H1 (cell line): ENCODE results near the gene NR2C2. TPM values are rescaled to one million over a fixed set of nuclear protein-coding genes. Genes with fewer than 3 reads are reported as not detected.

ENCODE experiments used
- CTCF ChIA-PET: fragments of 300-600 bp; sonication (Branson Sonifier 250); formaldehyde crosslinking; loops from one replicate; lab custom pipeline; 2021; ENCODE audit not compliant: partially characterized antibody; lab: Charles Lee
- POLR2A ChIA-PET: fragments of 300-600 bp; sonication (Branson Sonifier 250); formaldehyde crosslinking; loops from one replicate; lab custom pipeline; 2021; ENCODE audit warnings: inconsistent platforms; ENCODE audit not compliant: partially characterized antibody; lab: Charles Lee
- DNase-seq, 2 experiments: peaks; one replicate each; pipeline versions ENCODE4 v3.0.0 to v3.0.0-alpha.2; 2010 to 2022; ENCODE audit warnings: low spot score in 2 of 2, low read depth in 1 of 2, mixed read lengths in 1 of 2
- FAIRE-seq: peaks from 2 replicates; lab custom pipeline; 2011; peaks lifted over from hg19 to GRCh38; lab: Jason Lieb, UNC
- H2AFZ ChIP-seq: 2 replicates; pipeline ENCODE4 v1.8.1; 2012; ENCODE audit warnings: low read length, inconsistent platforms
- H2AK5ac ChIP-seq: 2 replicates; pipeline ENCODE4 v1.6.1; 2013; ENCODE audit warnings: low read depth, low read length
- H2BK120ac ChIP-seq: replicated peaks from 2 replicates; pipeline ENCODE3; 2013; ENCODE audit warnings: low read depth, low read length, inconsistent platforms
- H2BK12ac ChIP-seq: 2 replicates; pipeline ENCODE4 v1.6.1; 2013; ENCODE audit warnings: low read depth, low read length
- H2BK15ac ChIP-seq: 2 replicates; pipeline ENCODE4 v1.6.1; 2013; ENCODE audit warnings: low read length
- H2BK20ac ChIP-seq: 2 replicates; pipeline ENCODE4 v1.6.1; 2013; ENCODE audit warnings: low read length
- H2BK5ac ChIP-seq: 2 replicates; pipeline ENCODE4 v1.6.1; 2013; ENCODE audit warnings: low read depth, low read length
- H3K14ac ChIP-seq: 2 replicates; pipeline ENCODE4 v1.6.1; 2013; ENCODE audit warnings: inconsistent platforms; ENCODE audit not compliant: insufficient read length
- H3K18ac ChIP-seq: 2 replicates; pipeline ENCODE4 v1.6.1; 2013; ENCODE audit warnings: low read length; ENCODE audit errors: extremely low read depth
- H3K23ac ChIP-seq: 2 replicates; pipeline ENCODE4 v1.6.1; 2013; ENCODE audit warnings: inconsistent platforms; ENCODE audit not compliant: insufficient read length
- H3K23me2 ChIP-seq: 2 replicates; pipeline ENCODE4 v1.6.1; 2013; ENCODE audit warnings: low read depth, low read length
- H3K27ac ChIP-seq: 2 replicates; pipeline ENCODE4 v1.6.1; 2011; ENCODE audit warnings: low read depth, low read length, inconsistent platforms
- H3K27me3 ChIP-seq, 4 experiments: replicated peaks in 1 of 4; 1 replicate in 1 of 4; 2 replicates in 3 of 4; pipeline versions ENCODE4 v1.6.1 to v1.8.1; 2011 to 2013; ENCODE audit warnings: low read length in 3 of 4, mild to moderate bottlenecking in 3 of 4, inconsistent platforms in 2 of 4, mixed read lengths in 2 of 4, moderate library complexity in 1 of 4; ENCODE audit not compliant: control insufficient read depth in 3 of 4, insufficient read depth in 3 of 4; ENCODE audit errors: extremely low read depth in 1 of 4
- H3K36me3 ChIP-seq, 4 experiments: 2 replicates each; pipeline versions ENCODE4 v1.6.1 to v1.8.1; 2011 to 2013; ENCODE audit warnings: mild to moderate bottlenecking in 4 of 4, low read length in 3 of 4, moderate library complexity in 2 of 4, control low read depth in 1 of 4, inconsistent platforms in 1 of 4; ENCODE audit not compliant: insufficient read depth in 4 of 4, control insufficient read depth in 2 of 4
- H3K4ac ChIP-seq: replicated peaks from 2 replicates; pipeline ENCODE3; 2013; ENCODE audit warnings: low read length, low read depth, mixed read lengths, inconsistent platforms; ENCODE audit not compliant: insufficient read length
- H3K4me1 ChIP-seq, 4 experiments: replicated peaks in 1 of 4; 1 replicate in 1 of 4; 2 replicates in 3 of 4; pipeline versions ENCODE4 v1.6.1 to v1.8.1; 2011 to 2013; ENCODE audit warnings: low read length in 3 of 4, inconsistent platforms in 2 of 4, mixed read lengths in 1 of 4; ENCODE audit not compliant: insufficient read depth in 4 of 4, control insufficient read depth in 3 of 4
- H3K4me2 ChIP-seq, 2 experiments: 2 replicates each; pipeline versions ENCODE4 v1.6.1 to v1.8.1; 2011 to 2013; ENCODE audit warnings: low read depth in 2 of 2, low read length in 2 of 2, control low read depth in 1 of 2, inconsistent platforms in 1 of 2, mild to moderate bottlenecking in 1 of 2; ENCODE audit not compliant: insufficient read depth in 1 of 2
- H3K4me3 ChIP-seq, 4 experiments: fragments of 200-600, 300-600 bp in 1 of 4; sonication (generic), shearing (Covaris generic), sonication (Bioruptor Twin) in 1 of 4; 2 replicates each; pipeline versions ENCODE4 v1.5.1 to v1.8.1; 2011 to 2016; ENCODE audit warnings: low read length in 4 of 4, low read depth in 3 of 4, control low read depth in 2 of 4, inconsistent platforms in 2 of 4, mild to moderate bottlenecking in 2 of 4, mixed read lengths in 1 of 4, moderate library complexity in 1 of 4; ENCODE audit not compliant: insufficient read depth in 2 of 4; ENCODE audit errors: extremely low read depth in 1 of 4
- H3K56ac ChIP-seq: replicated peaks from 2 replicates; pipeline ENCODE3; 2013; ENCODE audit warnings: low read depth, mild to moderate bottlenecking, mixed read lengths, low read length, inconsistent platforms; ENCODE audit not compliant: insufficient read length
- H3K79me1 ChIP-seq: 2 replicates; pipeline ENCODE4 v1.6.1; 2013; ENCODE audit warnings: low read depth, low read length, control low read depth
- H3K79me2 ChIP-seq, 2 experiments: 2 replicates each; pipeline versions ENCODE4 v1.6.1 to v1.8.1; 2012 to 2013; ENCODE audit warnings: low read length in 2 of 2, mild to moderate bottlenecking in 2 of 2, inconsistent platforms in 1 of 2; ENCODE audit not compliant: insufficient read depth in 2 of 2, control insufficient read depth in 1 of 2
- H3K9ac ChIP-seq, 4 experiments: replicated peaks in 1 of 4; 1 replicate in 1 of 4; 2 replicates in 3 of 4; pipeline versions ENCODE4 v1.6.1 to v1.8.1; 2011 to 2013; ENCODE audit warnings: low read depth in 3 of 4, low read length in 3 of 4, control low read depth in 2 of 4, mild to moderate bottlenecking in 2 of 4, moderate library complexity in 2 of 4, inconsistent platforms in 1 of 4; ENCODE audit errors: extremely low read depth in 1 of 4
- H3K9me3 ChIP-seq, 2 experiments: 2 replicates each; pipeline versions ENCODE4 v1.6.1 to v1.8.1; 2012 to 2013; ENCODE audit warnings: mild to moderate bottlenecking in 2 of 2, moderate library complexity in 2 of 2, control low read depth in 1 of 2, inconsistent platforms in 1 of 2, low read depth in 1 of 2, low read length in 1 of 2, mixed read lengths in 1 of 2; ENCODE audit not compliant: insufficient read depth in 2 of 2
- H4K20me1 ChIP-seq, 2 experiments: replicated peaks in 1 of 2; 2 replicates each; pipeline versions ENCODE3 to v1.8.1; 2011 to 2013; ENCODE audit warnings: inconsistent platforms in 2 of 2, low read length in 2 of 2, mild to moderate bottlenecking in 1 of 2; ENCODE audit not compliant: insufficient read depth in 2 of 2, control insufficient read depth in 1 of 2
- H4K5ac ChIP-seq: 2 replicates; pipeline ENCODE4 v1.6.1; 2013; ENCODE audit warnings: low read length, low read depth, mixed read lengths, inconsistent platforms; ENCODE audit not compliant: insufficient read length
- H4K8ac ChIP-seq: 2 replicates; pipeline ENCODE4 v1.8.0; 2013; ENCODE audit warnings: mild to moderate bottlenecking, moderate library complexity, low read length, inconsistent platforms; ENCODE audit not compliant: insufficient read depth; ENCODE audit errors: extremely low read depth
- H4K91ac ChIP-seq: replicated peaks from 2 replicates; pipeline ENCODE3; 2013; ENCODE audit warnings: low read length, mixed read lengths, inconsistent platforms; ENCODE audit not compliant: insufficient read length
- CBX5 ChIP-seq: fragments of 300-800, 300-1000 bp; sonication (generic); IDR thresholded peaks from 2 replicates; pipeline ENCODE4 v1.7.1; 2016; ENCODE audit warnings: antibody characterized with exemption, low read length, low read depth
- POU5F1 ChIP-seq: IDR thresholded peaks from 2 replicates; pipeline ENCODE4 v1.6.1; 2011; ENCODE audit warnings: low read depth, mild to moderate bottlenecking, low read length, moderate library complexity
- SAP30 ChIP-seq: fragments of 300-600 bp; sonication (generic); IDR thresholded peaks from 2 replicates; pipeline ENCODE4 v1.7.1; 2012; ENCODE audit warnings: low read length, moderate library complexity, mild to moderate bottlenecking, inconsistent platforms; ENCODE audit not compliant: insufficient read depth, insufficient replicate concordance
- WGBS, 2 experiments: shearing (Covaris generic) in 1 of 2; methylation state at CpG; one replicate each; pipeline versions ENCODE4 v1.1.6 to v1.1.7; 2013 to 2015; ENCODE audit warnings: low lambda C conversion rate in 2 of 2, mixed read lengths in 2 of 2, inconsistent platforms in 1 of 2, low coverage in 1 of 2, missing lambda C conversion rate in 1 of 2; ENCODE audit not compliant: insufficient replicate concordance in 2 of 2, insufficient coverage in 1 of 2, insufficient read length in 1 of 2; ENCODE audit errors: extremely low coverage in 1 of 2, missing lambda C conversion rate in 1 of 2; 5-methylcytosine and 5-hydroxymethylcytosine counted together
- polyA plus RNA-seq, 7 experiments: library from polyadenylated mRNA; depleted of rRNA in 3 of 7; stranded (reverse) in 5 of 7; unstranded in 2 of 7; fragments of >200 nt in 5 of 7; fragments of 200-250 nt in 2 of 7; gene quantifications; 1 replicate in 5 of 7; 2 replicates in 1 of 7; 4 replicates in 1 of 7; pipeline versions ENCODE4 v1.2.1 to v1.2.3, GENCODE V29; 2011 to 2013; ENCODE audit warnings: missing spikeins in 2 of 7, mixed read lengths in 2 of 7
- total RNA-seq: library from RNA; stranded (reverse); fragmentation: NEBNext Ultra II Directional; extraction: Animal tissue kit (Norgen Biotek cat#: 25700); gene quantifications from 2 replicates; pipeline ENCODE4 v1.2.1, GENCODE V29; 2021

NR2C2 gene
- total and polyA plus RNA-seq, 2 of the 8 experiments (the other 6 are each of a cell fraction or from before 2014, with no cell fraction given): 16.6 to 44.4 TPM

- H3K56ac ChIP-seq: no peak overlapping the region
- H3K18ac ChIP-seq: no peak overlapping the region
- no peaks in the 10 kb centered on the region for H3K9me3 ChIP-seq
- no peak overlapping the region for H3K9ac ChIP-seq
- H2AFZ ChIP-seq: no peak overlapping the region
- POLR2A ChIA-PET: interaction anchor here (0.6 kb wide), 1 partner anchor 48 kb away, joined by 3 read pairs; no protein-coding TSS in a partner anchor
- no peak overlapping the region for H2BK12ac ChIP-seq
- no peak overlapping the region for H2BK15ac ChIP-seq
- no peak overlapping the region for H2BK20ac ChIP-seq
- H3K23ac ChIP-seq: no peak overlapping the region
- H2AK5ac ChIP-seq: no peak overlapping the region
- WGBS, 2 experiments: 93% methylated on average over 5 of the region's 5 CpGs; no CpG with 5 or more reads in 1 of the 2 experiments
- DNase-seq: no peak
- no peak overlapping the region for H4K5ac ChIP-seq
- H4K91ac ChIP-seq: no peak overlapping the region
- H3K4me3 ChIP-seq: no peak overlapping the region
- no peak overlapping the region for H3K4ac ChIP-seq
- H2BK120ac ChIP-seq: no peak overlapping the region
- no peak overlapping the region for H3K27ac ChIP-seq
- H3K4me2 ChIP-seq: no peak overlapping the region
- H3K23me2 ChIP-seq: no peaks in the 10 kb centered on the region
- peaks cover 4% of the 10 kb centered on the region; the same call in 1 of the 2 replicates for H3K79me1 ChIP-seq
- H3K14ac ChIP-seq: no peak overlapping the region
- no peaks in the 10 kb centered on the region for H3K27me3 ChIP-seq
- no peak overlapping the region for H4K8ac ChIP-seq
- no peak overlapping the region for H2BK5ac ChIP-seq
- H3K36me3 ChIP-seq: peaks cover 8 to 36% (median 25%) of the 10 kb centered on the region in 4 experiments
- peaks cover 7 to 12% of the 10 kb centered on the region in 2 experiments for H4K20me1 ChIP-seq
- no peaks in the 10 kb centered on the region for H3K79me2 ChIP-seq
- FAIRE-seq: no peak
- H3K4me1 ChIP-seq: no peaks in the 10 kb centered on the region
- CTCF ChIA-PET: interaction anchor here (0.7 to 1.5 kb wide), 5 partner anchors 27 to 1162 kb away, joined by 3 to 4 read pairs (median 3); no protein-coding TSS in a partner anchor
- TF ChIP-seq CBX5: no peak
- no peak for TF ChIP-seq SAP30
- no peak for TF ChIP-seq POU5F1
Observed at GRCh38 chr3:15011174-15011573, 63.8 kb downstream of the NR2C2 start.
